HepG2 (cell line): ENCODE data around the gene CD109. TPM values are rescaled to one million over a fixed set of nuclear protein-coding genes. Genes with fewer than 3 reads are reported as not detected.

Experiments
- ATAC-seq: fragments of 200-7000 bp; cut with Tn5 transposase; 3 replicates; pipeline ENCODE4 v1.9.1; 2020; ENCODE audit warnings: mild to moderate bottlenecking, moderate library complexity
- BruUV-seq: library from RNA; stranded (reverse); fragments of 400-500 nt; replicated peaks from 2 replicates; lab custom pipeline; 2021; lab: Mats Ljungman, UMichigan
- CTCF ChIA-PET: fragments of 300-600 bp; formaldehyde crosslinking; extraction: SDS; loops from one replicate; lab custom pipeline; 2021; ENCODE audit warnings: low total read pairs, inconsistent platforms, low intra/inter-chr PET ratio; lab: Yijun Ruan, JAX
- POLR2A ChIA-PET: fragments of 350-600 bp; sonication (Branson Sonifier 250); formaldehyde crosslinking; loops from one replicate; lab custom pipeline; 2020; ENCODE audit warnings: antibody characterized with exemption, inconsistent platforms; lab: Yijun Ruan, JAX
- DNase-seq: peaks from one replicate; pipeline ENCODE4 v3.0.0-alpha.2; 2015; ENCODE audit warnings: low spot score
- FAIRE-seq: peaks from 3 replicates; lab custom pipeline; 2011; peaks lifted over from hg19 to GRCh38; lab: Jason Lieb, UNC
- H2AFZ ChIP-seq: one replicate; pipeline ENCODE4 v1.6.1; 2011; ENCODE audit warnings: low read length, inconsistent platforms
- H3K27ac ChIP-seq: fragments of 300-600 bp; 3 replicates; pipeline ENCODE4 v1.8.0; 2011; ENCODE audit warnings: mixed run types, mild to moderate bottlenecking, mixed read lengths, low read length, inconsistent platforms; ENCODE audit not compliant: insufficient read depth; ENCODE audit errors: extremely low read length
- H3K27me3 ChIP-seq, 2 experiments: fragments of 200-600 bp in 1 of 2; 2 replicates in 1 of 2; 3 replicates in 1 of 2; pipeline versions ENCODE4 v1.6.0 to v1.8.0; 2011; ENCODE audit warnings: low read length in 2 of 2, mild to moderate bottlenecking in 2 of 2, moderate library complexity in 2 of 2, inconsistent platforms in 1 of 2; ENCODE audit not compliant: insufficient read depth in 2 of 2, control insufficient read depth in 1 of 2
- H3K36me3 ChIP-seq, 2 experiments: fragments of 200-600 bp in 1 of 2; replicated peaks in 1 of 2; 2 replicates in 1 of 2; 3 replicates in 1 of 2; pipeline versions ENCODE4 v1.5.1 to v1.8.0; 2011; ENCODE audit warnings: low read length in 2 of 2, inconsistent platforms in 1 of 2; ENCODE audit not compliant: insufficient read depth in 2 of 2, control insufficient read depth in 1 of 2
- H3K4me1 ChIP-seq: 2 replicates; pipeline ENCODE4 v1.5.1; 2012; ENCODE audit warnings: low read length, inconsistent platforms; ENCODE audit not compliant: insufficient read depth
- H3K4me2 ChIP-seq: 2 replicates; pipeline ENCODE4 v1.6.0; 2011; ENCODE audit warnings: low read depth, low read length, inconsistent platforms
- H3K4me3 ChIP-seq, 3 experiments: fragments of 200-600 bp in 1 of 3; sonication (generic), shearing (Covaris generic) in 1 of 3; replicated peaks in 1 of 3; 2 replicates each; pipeline ENCODE4 v1.5.1; 2011 to 2016; ENCODE audit warnings: low read length in 3 of 3, inconsistent platforms in 2 of 3, low read depth in 2 of 3, mild to moderate bottlenecking in 2 of 3, control low read depth in 1 of 3, mixed read lengths in 1 of 3; ENCODE audit not compliant: insufficient read depth in 1 of 3
- H3K79me2 ChIP-seq: one replicate; pipeline ENCODE4 v1.6.1; 2011; ENCODE audit warnings: low read length, inconsistent platforms; ENCODE audit not compliant: insufficient read depth
- H3K9ac ChIP-seq: 2 replicates; pipeline ENCODE4 v1.6.0; 2011; ENCODE audit warnings: mild to moderate bottlenecking, low read depth, low read length, inconsistent platforms; ENCODE audit not compliant: insufficient read depth
- H3K9me3 ChIP-seq: 2 replicates; pipeline ENCODE4 v1.5.1; 2012; ENCODE audit warnings: mild to moderate bottlenecking, low read length
- H4K20me1 ChIP-seq: 2 replicates; pipeline ENCODE4 v1.6.0; 2011; ENCODE audit warnings: inconsistent platforms, mild to moderate bottlenecking, low read length, moderate library complexity; ENCODE audit not compliant: insufficient read depth
- ASH2L ChIP-seq: fragments of 300-600, 200-600 bp; sonication (generic); IDR thresholded peaks from 2 replicates; pipeline ENCODE4 v1.7.0; 2017; ENCODE audit warnings: low read depth, mild to moderate bottlenecking, moderate library complexity, mixed read lengths, low read length; ENCODE audit not compliant: insufficient read length
- CBFB ChIP-seq: sonication (generic); formaldehyde crosslinking; IDR thresholded peaks from 2 replicates; pipeline ENCODE4 v1.4.0; 2020; ENCODE audit warnings: missing genetic modification reagents
- CCAR2 ChIP-seq: fragments of 200-400 bp; formaldehyde crosslinking; optimal IDR thresholded peaks from 2 replicates; pipeline ENCODE3; 2018; ENCODE audit warnings: low read depth, mild to moderate bottlenecking, low read length, moderate library complexity
- DNMT1 ChIP-seq: sonication (generic); formaldehyde crosslinking; IDR thresholded peaks from 2 replicates; pipeline ENCODE4 v1.5.1; 2020; ENCODE audit warnings: mild to moderate bottlenecking, missing genetic modification reagents
- DNMT3B ChIP-seq: conservative IDR thresholded peaks from 2 replicates; pipeline ENCODE4 v1.6.1; 2016; ENCODE audit warnings: missing biosample characterization, control low read depth
- EEA1 ChIP-seq: sonication (generic); formaldehyde crosslinking; IDR thresholded peaks from 2 replicates; pipeline ENCODE4 v1.5.1; 2020; ENCODE audit warnings: mild to moderate bottlenecking, missing genetic modification reagents, borderline replicate concordance
- HDAC6 ChIP-seq: fragments of 200-600 bp; sonication (generic); IDR thresholded peaks from 2 replicates; pipeline ENCODE4 v1.7.0; 2017; ENCODE audit warnings: mild to moderate bottlenecking, antibody characterized with exemption, low read length, low read depth
- HOXA9 ChIP-seq: sonication (generic); formaldehyde crosslinking; IDR thresholded peaks from 2 replicates; pipeline ENCODE4 v1.8.1; 2022; ENCODE audit warnings: missing genetic modification reagents, mild to moderate bottlenecking, moderate library complexity, borderline replicate concordance
- MATR3 ChIP-seq: sonication (generic); formaldehyde crosslinking; IDR thresholded peaks from 2 replicates; pipeline ENCODE4 v1.4.0; 2020; ENCODE audit warnings: missing genetic modification reagents
- MTA1 ChIP-seq: sonication (generic); formaldehyde crosslinking; IDR thresholded peaks from 2 replicates; pipeline ENCODE4 v1.4.0; 2020; ENCODE audit warnings: missing genetic modification reagents, mild to moderate bottlenecking, borderline replicate concordance
- MYC ChIP-seq: sonication (generic); formaldehyde crosslinking; IDR thresholded peaks from 2 replicates; pipeline ENCODE4 v1.9.0; 2021; ENCODE audit warnings: missing genetic modification reagents, borderline replicate concordance
- NAIF1 ChIP-seq: sonication (generic); formaldehyde crosslinking; IDR thresholded peaks from 2 replicates; pipeline ENCODE4 v1.5.0; 2020; ENCODE audit warnings: mild to moderate bottlenecking, missing genetic modification reagents, borderline replicate concordance
- NCOA5 ChIP-seq: sonication (generic); formaldehyde crosslinking; IDR thresholded peaks from 2 replicates; pipeline ENCODE4 v1.4.0; 2020; ENCODE audit warnings: missing genetic modification reagents
- SPEN ChIP-seq: sonication (generic); formaldehyde crosslinking; IDR thresholded peaks from 2 replicates; pipeline ENCODE4 v1.5.1; 2020; ENCODE audit warnings: low read depth, mild to moderate bottlenecking, missing genetic modification reagents
- ZBTB38 ChIP-seq: sonication (generic); formaldehyde crosslinking; IDR thresholded peaks from 2 replicates; pipeline ENCODE4 v1.5.1; 2020; ENCODE audit warnings: mild to moderate bottlenecking, missing genetic modification reagents
- ZNF12 ChIP-seq: sonication (generic); formaldehyde crosslinking; IDR thresholded peaks from 2 replicates; pipeline ENCODE4 v1.5.0; 2020; ENCODE audit warnings: missing genetic modification reagents
- ZNF20 ChIP-seq: sonication (generic); formaldehyde crosslinking; IDR thresholded peaks from 2 replicates; pipeline ENCODE4 v1.4.0; 2020; ENCODE audit warnings: mild to moderate bottlenecking, moderate library complexity, missing genetic modification reagents
- WGBS: methylation state at CpG from one replicate; pipeline ENCODE4 v1.1.6; 2017; ENCODE audit warnings: low lambda C conversion rate; 5-methylcytosine and 5-hydroxymethylcytosine counted together
- in situ Hi-C: cut with HindIII; loops from 2 replicates; pipeline ENCODE4 v1.10.0; 2017; ENCODE audit warnings: low pct_unique_long_range_greater_than_20kb; ENCODE audit not compliant: extremely low pct_ligation_motif_present
- intact Hi-C: fragments of 100-400 bp; cut with micrococcal nuclease; formaldehyde crosslinking; loops from one replicate; pipeline ENCODE4 v1.10.0; 2022; ENCODE audit not compliant: unreplicated experiment
- polyA plus RNA-seq, 8 experiments: library from polyadenylated mRNA; depleted of rRNA in 3 of 8; stranded (reverse) in 7 of 8; unstranded in 1 of 8; fragments of >200 nt; fragmentation: Illumina TruSeq in 4 of 8; extraction: Trizol in 4 of 8; gene quantifications; 2 replicates each; pipeline versions ENCODE4 v1.2.1 to v1.2.3, GENCODE V29; 2011 to 2016; ENCODE audit warnings: low read depth in 4 of 8, missing spikeins in 1 of 8, mixed read lengths in 1 of 8; ENCODE audit not compliant: insufficient read depth in 1 of 8
- total RNA-seq, 5 experiments: library from RNA; depleted of rRNA; stranded (reverse); fragments of >200 nt; fragmentation: Illumina TruSeq; extraction: Trizol; gene quantifications; 2 replicates each; pipeline ENCODE4 v1.2.3, GENCODE V29; 2016; ENCODE audit warnings: low read depth in 1 of 5

Gene CD109
- total and polyA plus RNA-seq, 2 of the 13 experiments (the other 11 are each of a cell fraction or from before 2014, with no cell fraction given): 0.93 to 2.1 TPM

DNA sequence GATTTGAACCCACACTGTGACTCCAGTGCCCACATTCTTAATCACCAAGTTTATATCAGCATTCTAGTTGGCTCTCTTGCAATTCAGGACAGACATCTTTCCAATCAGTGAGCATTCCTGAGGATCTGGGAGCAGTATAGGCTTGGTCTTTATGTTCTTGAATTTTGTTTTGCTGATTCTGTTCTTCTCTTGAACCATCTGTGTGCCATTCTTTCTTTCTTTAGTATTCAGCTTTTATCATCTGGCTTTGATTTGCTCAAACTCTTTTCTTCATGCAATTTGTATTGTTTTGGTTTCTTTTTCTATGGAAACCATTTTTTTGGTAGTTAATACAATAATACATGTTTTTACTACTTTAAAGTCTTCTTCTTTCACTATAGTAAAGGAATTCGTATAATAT, 162.4 kb downstream of the CD109 start:
- Histone ChIP-seq H3K9ac (no peak overlapping the region), H3K4me1 (no peaks in the 10 kb centered on the region), H3K4me3 (no peak overlapping the region), H3K79me2 (no peaks in the 10 kb centered on the region), H3K9me3 (no peaks in the 10 kb centered on the region), H3K36me3 (no peaks in the 10 kb centered on the region), H2AFZ (no peak overlapping the region), H3K27ac (no peak overlapping the region), H3K27me3 (no peaks in the 10 kb centered on the region), H3K4me2 (no peak overlapping the region), H4K20me1 (no peaks in the 10 kb centered on the region)
- no peak for ATAC-seq
- intact Hi-C loops: loop anchor here (10.0 kb wide), 1 partner anchor 1346 kb away; the partner anchor contains the start of gene COL12A1
- TF ChIP-seq CCAR2: no peak
- no peak for TF ChIP-seq SPEN
- no peak for TF ChIP-seq HDAC6
- no peak for TF ChIP-seq DNMT1
- TF ChIP-seq DNMT3B (CRISPR knock-in tag): no peak
- no peak for TF ChIP-seq NCOA5 (CRISPR knock-in tag)
- TF ChIP-seq ZBTB38 (CRISPR knock-in tag): no peak
- no peak for TF ChIP-seq CBFB (CRISPR knock-in tag)
- no peak for TF ChIP-seq MTA1 (CRISPR knock-in tag)
- no peak for TF ChIP-seq EEA1 (CRISPR knock-in tag)
- no peak for TF ChIP-seq NAIF1 (CRISPR knock-in tag)
- TF ChIP-seq ASH2L: no peak
- TF ChIP-seq ZNF20 (CRISPR knock-in tag): no peak
- no peak for TF ChIP-seq MATR3 (CRISPR knock-in tag)
- no peak for TF ChIP-seq MYC (CRISPR knock-in tag)
- no peak for TF ChIP-seq ZNF12 (CRISPR knock-in tag)
- TF ChIP-seq HOXA9: no peak
- CTCF ChIA-PET: no interaction called here
- no TSS peak for BruUV-seq
- in situ Hi-C loops: no loop called here
- FAIRE-seq: no peak
- POLR2A ChIA-PET: no interaction called here
- 5% methylated on average over 1 of the region's 1 CpG for WGBS
- DNase-seq: no peak
